Measurements from ENCODE around the gene THOC2.

Gene THOC2

GRCh38 chrX:123590842-123591486 lies 141.9 kb downstream of the THOC2 start:
- TF ChIP-seq REST (IDR thresholded peaks at IDR 0.05; ENCODE audit: insufficient read depth in 1 of 2, low read depth in 2 of 2, low read length in 2 of 2): no peak
- no peak for TF ChIP-seq FOXP2 (optimal IDR thresholded peaks at IDR 0.05; ENCODE audit: borderline replicate concordance, extremely low read depth, extremely low read length, insufficient read depth)
- no peak for TF ChIP-seq POLR2AphosphoS5 (IDR thresholded peaks at IDR 0.05; ENCODE audit: low read depth, low read length)
- no peak for TF ChIP-seq TAF1 (IDR thresholded peaks at IDR 0.05; ENCODE audit: borderline replicate concordance, insufficient read depth, low read length)
- no peak for TF ChIP-seq SIN3A (IDR thresholded peaks at IDR 0.05; ENCODE audit: borderline replicate concordance, insufficient read depth, low read length)

GRCh38 chrX:123588723-123589122 lies 144.1 kb downstream of the THOC2 start:
- no peak for TF ChIP-seq REST (IDR thresholded peaks at IDR 0.05; ENCODE audit: insufficient read depth in 1 of 2, low read depth in 2 of 2, low read length in 2 of 2)
- TF ChIP-seq POLR2AphosphoS5 (IDR thresholded peaks at IDR 0.05; ENCODE audit: low read depth, low read length): no peak
- no peak for TF ChIP-seq FOXP2 (optimal IDR thresholded peaks at IDR 0.05; ENCODE audit: borderline replicate concordance, extremely low read depth, extremely low read length, insufficient read depth)
- TF ChIP-seq TAF1 (IDR thresholded peaks at IDR 0.05; ENCODE audit: borderline replicate concordance, insufficient read depth, low read length): no peak
- no peak for TF ChIP-seq SIN3A (IDR thresholded peaks at IDR 0.05; ENCODE audit: borderline replicate concordance, insufficient read depth, low read length)

- no peak for TF ChIP-seq REST (IDR thresholded peaks at IDR 0.05; ENCODE audit: insufficient read depth in 1 of 2, low read depth in 2 of 2, low read length in 2 of 2)
- no peak for TF ChIP-seq TAF1 (IDR thresholded peaks at IDR 0.05; ENCODE audit: borderline replicate concordance, insufficient read depth, low read length)
- no peak for TF ChIP-seq SIN3A (IDR thresholded peaks at IDR 0.05; ENCODE audit: borderline replicate concordance, insufficient read depth, low read length)
- no peak for TF ChIP-seq POLR2AphosphoS5 (IDR thresholded peaks at IDR 0.05; ENCODE audit: low read depth, low read length)
- no peak for TF ChIP-seq FOXP2 (optimal IDR thresholded peaks at IDR 0.05; ENCODE audit: borderline replicate concordance, extremely low read depth, extremely low read length, insufficient read depth)
These were observed 151.3 kb downstream of the THOC2 start for GRCh38 chrX:123581586-123581985.

- TF ChIP-seq FOXP2 (optimal IDR thresholded peaks at IDR 0.05; ENCODE audit: borderline replicate concordance, extremely low read depth, extremely low read length, insufficient read depth) (no peak), POLR2AphosphoS5 (IDR thresholded peaks at IDR 0.05; ENCODE audit: low read depth, low read length) (no peak), REST (IDR thresholded peaks at IDR 0.05; ENCODE audit: insufficient read depth in 1 of 2, low read depth in 2 of 2, low read length in 2 of 2) (no peak), TAF1 (IDR thresholded peaks at IDR 0.05; ENCODE audit: borderline replicate concordance, insufficient read depth, low read length) (no peak), SIN3A (IDR thresholded peaks at IDR 0.05; ENCODE audit: borderline replicate concordance, insufficient read depth, low read length) (no peak)
These were observed 152.1 kb downstream of the THOC2 start for GRCh38 chrX:123580792-123581191.

Data from PFSK-1 (cell line).